SK-N-MC (cell line): Measurements from ENCODE around the gene CPLANE1.

ENCODE experiments used
- EZH2 ChIP-seq: fragments of 200-600 bp; sonication (generic); IDR thresholded peaks from one replicate; pipeline ENCODE4 v1.6.1; 2017; ENCODE audit warnings: antibody characterized with exemption
- FOXP2 ChIP-seq: optimal IDR thresholded peaks from 2 replicates; pipeline ENCODE3; 2011; ENCODE audit warnings: mild to moderate bottlenecking, moderate library complexity; ENCODE audit not compliant: insufficient read depth; ENCODE audit errors: extremely low read length, control extremely low read depth
- POLR2AphosphoS5 ChIP-seq: IDR thresholded peaks from 2 replicates; pipeline ENCODE4 v1.6.1; 2012; ENCODE audit warnings: mild to moderate bottlenecking, low read depth, low read length, borderline replicate concordance

- TF ChIP-seq EZH2 (no peak), POLR2AphosphoS5 (no peak), FOXP2 (no peak)
These were observed 14.9 kb downstream of the CPLANE1 start for GRCh38 chr5:37234288-37234687.
